DOHH2 (cell line): ENCODE results near the gene GABRB2.

Experiments
- H3F3A ChIP-seq: fragments of 200-600 bp; sonication (generic), shearing (Covaris generic); 2 replicates; pipeline ENCODE4 v1.6.0; 2016; ENCODE audit warnings: antibody characterized with exemption, mild to moderate bottlenecking; ENCODE audit not compliant: control insufficient read depth, insufficient read depth
- H3K27ac ChIP-seq: fragments of 200-600 bp; sonication (generic); 2 replicates; pipeline ENCODE4 v1.5.1; 2014; ENCODE audit warnings: low read depth, mild to moderate bottlenecking, low read length, moderate library complexity
- H3K27me3 ChIP-seq: fragments of 200-600 bp; sonication (generic); 2 replicates; pipeline ENCODE4 v1.6.1; 2014; ENCODE audit warnings: mild to moderate bottlenecking, low read length, mixed read lengths; ENCODE audit not compliant: control insufficient read depth
- H3K36me3 ChIP-seq: fragments of 200-600 bp; sonication (generic); 2 replicates; pipeline ENCODE4 v1.6.1; 2014; ENCODE audit warnings: mild to moderate bottlenecking, low read length, moderate library complexity, mixed read lengths; ENCODE audit not compliant: control insufficient read depth
- H3K4me1 ChIP-seq: fragments of 200-600 bp; sonication (generic); 2 replicates; pipeline ENCODE4 v1.6.1; 2014; ENCODE audit warnings: mild to moderate bottlenecking, low read length, mixed read lengths; ENCODE audit not compliant: control insufficient read depth
- H3K4me2 ChIP-seq: fragments of 200-600 bp; sonication (generic); 2 replicates; pipeline ENCODE4 v1.6.0; 2014; ENCODE audit warnings: mild to moderate bottlenecking, low read length, moderate library complexity
- H3K4me3 ChIP-seq: fragments of 200-600 bp; sonication (generic); 2 replicates; pipeline ENCODE4 v1.5.1; 2014; ENCODE audit warnings: mild to moderate bottlenecking, low read length, mixed read lengths
- H3K79me2 ChIP-seq: fragments of 200-600 bp; sonication (generic); 2 replicates; pipeline ENCODE4 v1.6.1; 2014; ENCODE audit warnings: mild to moderate bottlenecking, low read length, mixed read lengths; ENCODE audit not compliant: control insufficient read depth
- H3K9me2 ChIP-seq: fragments of 200-600 bp; sonication (generic); replicated peaks from 2 replicates; pipeline ENCODE4 v1.6.1; 2014; ENCODE audit warnings: mild to moderate bottlenecking, low read length, mixed read lengths; ENCODE audit not compliant: control insufficient read depth
- H3K9me3 ChIP-seq: fragments of 200-600 bp; sonication (generic); 2 replicates; pipeline ENCODE4 v1.6.1; 2014; ENCODE audit warnings: antibody characterized with exemption, low read length, mixed read lengths; ENCODE audit not compliant: control insufficient read depth, insufficient read depth
- H4K20me1 ChIP-seq: fragments of 200-600 bp; sonication (generic); 2 replicates; pipeline ENCODE4 v1.6.0; 2014; ENCODE audit warnings: low read depth, mild to moderate bottlenecking, antibody characterized with exemption, low read length, moderate library complexity; ENCODE audit not compliant: control insufficient read depth, insufficient read depth
- CTCF ChIP-seq: fragments of 200-600 bp; sonication (generic); IDR thresholded peaks from one replicate; pipeline ENCODE4 v1.5.1; 2014; ENCODE audit warnings: antibody characterized with exemption, mild to moderate bottlenecking, low read depth, low read length; ENCODE audit not compliant: poor library complexity, severe bottlenecking
- EZH2phosphoT487 ChIP-seq: fragments of 200-600 bp; sonication (generic); IDR thresholded peaks from 2 replicates; pipeline ENCODE4 v1.6.1; 2017; ENCODE audit warnings: borderline replicate concordance, mild to moderate bottlenecking, antibody characterized with exemption, low read length, moderate library complexity, mixed read lengths

Gene GABRB2

GRCh38 chr5:161306351-161306995, 240.1 kb downstream of the GABRB2 start:
- Histone ChIP-seq H3K36me3 (no peaks in the 10 kb centered on the region), H3K4me2 (no peak overlapping the region), H3K4me3 (no peak overlapping the region), H3K4me1 (no peaks in the 10 kb centered on the region), H3K27ac (no peak overlapping the region), H4K20me1 (no peaks in the 10 kb centered on the region), H3K9me3 (no peaks in the 10 kb centered on the region), H3K9me2 (no peaks in the 10 kb centered on the region), H3K79me2 (no peaks in the 10 kb centered on the region), H3F3A (no peaks in the 10 kb centered on the region), H3K27me3 (no peaks in the 10 kb centered on the region)
- TF ChIP-seq EZH2phosphoT487: no peak
- TF ChIP-seq CTCF: no peak

GRCh38 chr5:161305601-161306000, 240.9 kb downstream of the GABRB2 start:
- Histone ChIP-seq H3K9me3 (no peaks in the 10 kb centered on the region), H3K4me3 (no peak overlapping the region), H3K27me3 (no peaks in the 10 kb centered on the region), H3K36me3 (no peaks in the 10 kb centered on the region), H3K27ac (no peak overlapping the region), H3K4me2 (no peak overlapping the region), H3K79me2 (no peaks in the 10 kb centered on the region), H4K20me1 (no peaks in the 10 kb centered on the region), H3F3A (no peaks in the 10 kb centered on the region), H3K9me2 (no peaks in the 10 kb centered on the region), H3K4me1 (no peaks in the 10 kb centered on the region)
- TF ChIP-seq EZH2phosphoT487 (no peak), CTCF (no peak)

GRCh38 chr5:161302559-161302958, 244.0 kb downstream of the GABRB2 start:
- no peaks in the 10 kb centered on the region for H3K9me3 ChIP-seq
- no peak overlapping the region for H3K4me2 ChIP-seq
- H3K79me2 ChIP-seq: no peaks in the 10 kb centered on the region
- TF ChIP-seq CTCF: no peak
- no peak for TF ChIP-seq EZH2phosphoT487
- peaks cover 11% of the 10 kb centered on the region for H3K4me1 ChIP-seq
- no peak overlapping the region for H3K4me3 ChIP-seq
- no peaks in the 10 kb centered on the region for H3F3A ChIP-seq
- no peaks in the 10 kb centered on the region for H3K9me2 ChIP-seq
- H4K20me1 ChIP-seq: no peaks in the 10 kb centered on the region
- H3K27ac ChIP-seq: no peak overlapping the region
- H3K36me3 ChIP-seq: no peaks in the 10 kb centered on the region
- H3K27me3 ChIP-seq: no peaks in the 10 kb centered on the region
